Body of pancreas (tissue), 4 donors: ENCODE data around the gene RPL38.

Experiments used
- POLR2A ChIP-seq, 3 donors: fragments of 450-650 bp; IDR thresholded peaks; one replicate each; pipeline ENCODE4 v1.6.1; 2016; ENCODE audit warnings: antibody characterized with exemption in 3 of 3, mild to moderate bottlenecking in 2 of 3
- TF ChIP-seq, protein P1 (sequence below), 7 experiments: fragments of 450-650 bp in 4 of 7; fragments of 200-600 bp in 3 of 7; sonication (generic) in 3 of 7; IDR thresholded peaks; one replicate each; pipeline ENCODE4 v1.5.1; 2016 to 2019; ENCODE audit warnings: antibody characterized with exemption in 7 of 7

- TF ChIP-seq POLR2A (IDR thresholded peaks at IDR 0.05) = no peak
- TF ChIP-seq, protein P1, sequence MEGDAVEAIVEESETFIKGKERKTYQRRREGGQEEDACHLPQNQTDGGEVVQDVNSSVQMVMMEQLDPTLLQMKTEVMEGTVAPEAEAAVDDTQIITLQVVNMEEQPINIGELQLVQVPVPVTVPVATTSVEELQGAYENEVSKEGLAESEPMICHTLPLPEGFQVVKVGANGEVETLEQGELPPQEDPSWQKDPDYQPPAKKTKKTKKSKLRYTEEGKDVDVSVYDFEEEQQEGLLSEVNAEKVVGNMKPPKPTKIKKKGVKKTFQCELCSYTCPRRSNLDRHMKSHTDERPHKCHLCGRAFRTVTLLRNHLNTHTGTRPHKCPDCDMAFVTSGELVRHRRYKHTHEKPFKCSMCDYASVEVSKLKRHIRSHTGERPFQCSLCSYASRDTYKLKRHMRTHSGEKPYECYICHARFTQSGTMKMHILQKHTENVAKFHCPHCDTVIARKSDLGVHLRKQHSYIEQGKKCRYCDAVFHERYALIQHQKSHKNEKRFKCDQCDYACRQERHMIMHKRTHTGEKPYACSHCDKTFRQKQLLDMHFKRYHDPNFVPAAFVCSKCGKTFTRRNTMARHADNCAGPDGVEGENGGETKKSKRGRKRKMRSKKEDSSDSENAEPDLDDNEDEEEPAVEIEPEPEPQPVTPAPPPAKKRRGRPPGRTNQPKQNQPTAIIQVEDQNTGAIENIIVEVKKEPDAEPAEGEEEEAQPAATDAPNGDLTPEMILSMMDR (IDR thresholded peaks at IDR 0.05) = no peak
Observed at GRCh38 chr17:74213861-74214391, 10.4 kb downstream of the RPL38 start.
